ENCODE results near the gene SCYGR2. TPM values are rescaled to one million over a fixed set of nuclear protein-coding genes. Genes with fewer than 3 reads are reported as not detected.

Gene SCYGR2
- total RNA-seq, 4 donors from 2014 or later = not detected

- Histone ChIP-seq H3K4me1 (no peaks in the 10 kb centered on the region), H3K36me3 (no peaks in the 10 kb centered on the region), H3K4me3 (no peak overlapping the region), H3K27me3 (no peaks in the 10 kb centered on the region), H3K9me3 (no peaks in the 10 kb centered on the region), H3K27ac (no peak overlapping the region)
- intact Hi-C loops (cut with DNase I; ENCODE audit: low total_unique reads) = no loop called here
- no peak for DNase-seq
- no peak for ATAC-seq
- in situ Hi-C loops (cut with MboI; ENCODE audit: low sequenced_read_pairs in 4 of 4) = no loop called here
- TF ChIP-seq POLR2A (IDR thresholded peaks at IDR 0.05) (no peak), CTCF (IDR thresholded peaks at IDR 0.05 in 4 of 5, conservative IDR thresholded peaks at IDR 0.05 in 1 of 5) (no peak)
Measured at GRCh38 chr2:227578642-227579041, 20.1 kb upstream of the SCYGR2 start.

- Histone ChIP-seq H3K9me3 (no peaks in the 10 kb centered on the region), H3K27ac (no peak overlapping the region), H3K27me3 (no peaks in the 10 kb centered on the region), H3K4me3 (no peak overlapping the region), H3K36me3 (no peaks in the 10 kb centered on the region), H3K4me1 (no peaks in the 10 kb centered on the region)
- DNase-seq (no peak), ATAC-seq (no peak)
- TF ChIP-seq POLR2A (IDR thresholded peaks at IDR 0.05) (no peak), CTCF (IDR thresholded peaks at IDR 0.05 in 4 of 5, conservative IDR thresholded peaks at IDR 0.05 in 1 of 5) (no peak)
- in situ Hi-C loops (cut with MboI; ENCODE audit: low sequenced_read_pairs in 4 of 4) = no loop called here
- intact Hi-C loops (cut with DNase I; ENCODE audit: low total_unique reads) = no loop called here
Measured at GRCh38 chr2:227579791-227580190, 18.9 kb upstream of the SCYGR2 start.

GRCh38 chr2:227582369-227582768 is 16.3 kb upstream of the SCYGR2 start:
- Histone ChIP-seq H3K27ac (no peak overlapping the region), H3K4me3 (no peak overlapping the region), H3K36me3 (no peaks in the 10 kb centered on the region), H3K9me3 (no peaks in the 10 kb centered on the region), H3K4me1 (no peaks in the 10 kb centered on the region), H3K27me3 (no peaks in the 10 kb centered on the region)
- TF ChIP-seq POLR2A (IDR thresholded peaks at IDR 0.05) (no peak), CTCF (IDR thresholded peaks at IDR 0.05 in 4 of 5, conservative IDR thresholded peaks at IDR 0.05 in 1 of 5) (no peak)
- intact Hi-C loops (cut with DNase I; ENCODE audit: low total_unique reads) (no loop called here), in situ Hi-C loops (cut with MboI; ENCODE audit: low sequenced_read_pairs in 4 of 4) (no loop called here)
- ATAC-seq (no peak), DNase-seq (no peak)

GRCh38 chr2:227592694-227593387 is 5.9 kb upstream of the SCYGR2 start:
- TF ChIP-seq POLR2A (IDR thresholded peaks at IDR 0.05) (no peak), CTCF (IDR thresholded peaks at IDR 0.05 in 4 of 5, conservative IDR thresholded peaks at IDR 0.05 in 1 of 5) (no peak)
- no peak for ATAC-seq
- Histone ChIP-seq H3K27ac (no peak overlapping the region), H3K36me3 (no peaks in the 10 kb centered on the region), H3K4me3 (no peak overlapping the region), H3K4me1 (no peaks in the 10 kb centered on the region), H3K9me3 (no peaks in the 10 kb centered on the region), H3K27me3 (no peaks in the 10 kb centered on the region)
- intact Hi-C loops (cut with DNase I; ENCODE audit: low total_unique reads) (no loop called here), in situ Hi-C loops (cut with MboI; ENCODE audit: low sequenced_read_pairs in 4 of 4) (no loop called here)
- no peak for DNase-seq

GRCh38 chr2:227595797-227596196 is 2.9 kb upstream of the SCYGR2 start:
- in situ Hi-C loops (cut with MboI; ENCODE audit: low sequenced_read_pairs in 4 of 4) = no loop called here
- intact Hi-C loops (cut with DNase I; ENCODE audit: low total_unique reads) = no loop called here
- no peak for DNase-seq
- no peak for ATAC-seq
- Histone ChIP-seq H3K4me1 (no peaks in the 10 kb centered on the region), H3K36me3 (no peaks in the 10 kb centered on the region), H3K4me3 (no peak overlapping the region), H3K9me3 (no peaks in the 10 kb centered on the region), H3K27me3 (no peaks in the 10 kb centered on the region), H3K27ac (no peak overlapping the region)
- TF ChIP-seq CTCF (IDR thresholded peaks at IDR 0.05 in 4 of 5, conservative IDR thresholded peaks at IDR 0.05 in 1 of 5) = no peak
- TF ChIP-seq POLR2A (IDR thresholded peaks at IDR 0.05) = no peak
